HepG2 (cell line): Measurements from ENCODE around the gene MLYCD. TPM values are rescaled to one million over a fixed set of nuclear protein-coding genes. Genes with fewer than 3 reads are reported as not detected.

Experiments used
- AGO2 ChIP-seq: fragments of 200-400 bp; formaldehyde crosslinking; optimal IDR thresholded peaks from 2 replicates; pipeline ENCODE3; 2017; ENCODE audit warnings: mild to moderate bottlenecking, low read depth, low read length, moderate library complexity
- AKAP8 ChIP-seq: sonication (generic); formaldehyde crosslinking; IDR thresholded peaks from 2 replicates; pipeline ENCODE4 v1.5.1; 2020; ENCODE audit warnings: mild to moderate bottlenecking, missing genetic modification reagents
- ATF2 ChIP-seq: sonication (generic); formaldehyde crosslinking; IDR thresholded peaks from 2 replicates; pipeline ENCODE4 v1.4.0; 2020; ENCODE audit warnings: missing genetic modification reagents
- DPF2 ChIP-seq: sonication (generic); formaldehyde crosslinking; IDR thresholded peaks from 2 replicates; pipeline ENCODE4 v1.4.0; 2020; ENCODE audit warnings: mild to moderate bottlenecking, low read depth, missing genetic modification reagents, borderline replicate concordance
- ETS1 ChIP-seq: sonication (generic); formaldehyde crosslinking; IDR thresholded peaks from 2 replicates; pipeline ENCODE4 v1.4.0; 2020; ENCODE audit warnings: missing genetic modification reagents
- HNRNPLL ChIP-seq: fragments of 200-400 bp; formaldehyde crosslinking; IDR thresholded peaks from 2 replicates; pipeline ENCODE4 v1.6.1; 2017; ENCODE audit warnings: mild to moderate bottlenecking, low read depth, low read length; ENCODE audit not compliant: poor library complexity, severe bottlenecking
- JDP2 ChIP-seq: sonication (generic); formaldehyde crosslinking; IDR thresholded peaks from 2 replicates; pipeline ENCODE4 v1.8.1; 2022; ENCODE audit warnings: missing genetic modification reagents, borderline replicate concordance
- MTA3 ChIP-seq: sonication (generic); formaldehyde crosslinking; IDR thresholded peaks from 2 replicates; pipeline ENCODE4 v1.4.0; 2020; ENCODE audit warnings: missing genetic modification reagents
- NFE2L1 ChIP-seq: sonication (generic); formaldehyde crosslinking; IDR thresholded peaks from 2 replicates; pipeline ENCODE4 v1.4.0; 2020; ENCODE audit warnings: missing genetic modification reagents, mild to moderate bottlenecking, borderline replicate concordance
- NR2F6 ChIP-seq, 2 experiments: IDR thresholded peaks; 2 replicates each; pipeline ENCODE4 v1.6.1; 2016; ENCODE audit warnings: antibody characterized with exemption in 1 of 2, mild to moderate bottlenecking in 1 of 2
- PAX8 ChIP-seq: sonication (generic); formaldehyde crosslinking; IDR thresholded peaks from 2 replicates; pipeline ENCODE4 v1.8.0; 2022; ENCODE audit warnings: mild to moderate bottlenecking, missing genetic modification reagents, borderline replicate concordance
- PHF21A ChIP-seq: sonication (generic); formaldehyde crosslinking; IDR thresholded peaks from 2 replicates; pipeline ENCODE4 v1.5.0; 2020; ENCODE audit warnings: mild to moderate bottlenecking, missing genetic modification reagents
- POGZ ChIP-seq: sonication (generic); formaldehyde crosslinking; IDR thresholded peaks from 2 replicates; pipeline ENCODE4 v1.4.0; 2020; ENCODE audit warnings: mild to moderate bottlenecking, missing genetic modification reagents
- PRMT3 ChIP-seq: sonication (generic); formaldehyde crosslinking; IDR thresholded peaks from 2 replicates; pipeline ENCODE4 v1.8.1; 2022; ENCODE audit warnings: low read depth, mild to moderate bottlenecking, moderate library complexity, missing genetic modification reagents, borderline replicate concordance
- SIX1 ChIP-seq: sonication (generic); formaldehyde crosslinking; IDR thresholded peaks from 2 replicates; pipeline ENCODE4 v1.4.0; 2020; ENCODE audit warnings: missing genetic modification reagents, borderline replicate concordance
- SPEN ChIP-seq: sonication (generic); formaldehyde crosslinking; IDR thresholded peaks from 2 replicates; pipeline ENCODE4 v1.5.1; 2020; ENCODE audit warnings: low read depth, mild to moderate bottlenecking, missing genetic modification reagents
- UBTF ChIP-seq: sonication (generic); formaldehyde crosslinking; IDR thresholded peaks from 2 replicates; pipeline ENCODE4 v1.4.0; 2020; ENCODE audit warnings: mild to moderate bottlenecking, missing genetic modification reagents
- YY1 ChIP-seq: IDR thresholded peaks from 2 replicates; pipeline ENCODE4 v1.6.1; 2011; ENCODE audit warnings: low read length, low read depth, moderate library complexity, mild to moderate bottlenecking; ENCODE audit not compliant: insufficient read depth, insufficient replicate concordance
- ZBTB21 ChIP-seq: sonication (generic); formaldehyde crosslinking; IDR thresholded peaks from 2 replicates; pipeline ENCODE4 v1.4.0; 2020; ENCODE audit warnings: missing genetic modification reagents
- ZMYM3 ChIP-seq: sonication (generic); formaldehyde crosslinking; IDR thresholded peaks from 2 replicates; pipeline ENCODE4 v1.5.1; 2020; ENCODE audit warnings: mild to moderate bottlenecking, missing genetic modification reagents
- ZNF180 ChIP-seq: sonication (generic); formaldehyde crosslinking; IDR thresholded peaks from 2 replicates; pipeline ENCODE4 v1.4.0; 2020; ENCODE audit warnings: low read depth, missing genetic modification reagents, borderline replicate concordance
- ZNF205 ChIP-seq: IDR thresholded peaks from 2 replicates; pipeline ENCODE4 v1.6.1; 2018; ENCODE audit warnings: missing biosample characterization, missing genetic modification reagents
- ZNF546 ChIP-seq: sonication (generic); formaldehyde crosslinking; conservative IDR thresholded peaks from 2 replicates; pipeline ENCODE4 v1.8.1; 2023; ENCODE audit warnings: mild to moderate bottlenecking, missing genetic modification reagents
- ZNF660 ChIP-seq: sonication (generic); formaldehyde crosslinking; IDR thresholded peaks from 2 replicates; pipeline ENCODE4 v1.5.1; 2020; ENCODE audit warnings: mild to moderate bottlenecking, low read depth, missing genetic modification reagents, borderline replicate concordance
- ZNF670 ChIP-seq: sonication (generic); formaldehyde crosslinking; IDR thresholded peaks from 2 replicates; pipeline ENCODE4 v1.8.0; 2022; ENCODE audit warnings: mild to moderate bottlenecking, missing genetic modification reagents, borderline replicate concordance
- polyA plus RNA-seq, 8 experiments: library from polyadenylated mRNA; depleted of rRNA in 3 of 8; stranded (reverse) in 7 of 8; unstranded in 1 of 8; fragments of >200 nt; fragmentation: Illumina TruSeq in 4 of 8; extraction: Trizol in 4 of 8; gene quantifications; 2 replicates each; pipeline versions ENCODE4 v1.2.1 to v1.2.3, GENCODE V29; 2011 to 2016; ENCODE audit warnings: low read depth in 4 of 8, missing spikeins in 1 of 8, mixed read lengths in 1 of 8; ENCODE audit not compliant: insufficient read depth in 1 of 8
- total RNA-seq, 5 experiments: library from RNA; depleted of rRNA; stranded (reverse); fragments of >200 nt; fragmentation: Illumina TruSeq; extraction: Trizol; gene quantifications; 2 replicates each; pipeline ENCODE4 v1.2.3, GENCODE V29; 2016; ENCODE audit warnings: low read depth in 1 of 5

MLYCD gene
- total and polyA plus RNA-seq, 2 of the 13 experiments (the other 11 are each of a cell fraction or from before 2014, with no cell fraction given), result 1.8 to 4.0 TPM

- TF ChIP-seq PRMT3 (CRISPR knock-in tag) (no peak), POGZ (CRISPR knock-in tag) (no peak), MTA3 (CRISPR knock-in tag) (no peak), DPF2 (no peak), ZBTB21 (no peak), NFE2L1 (CRISPR knock-in tag) (no peak), SIX1 (CRISPR knock-in tag) (no peak), PAX8 (CRISPR knock-in tag) (no peak), ZNF660 (CRISPR knock-in tag) (no peak), SPEN (no peak), YY1 (peak; percentile 60), AGO2 (no peak), JDP2 (CRISPR knock-in tag) (no peak), PHF21A (peak; percentile 52; the same call in 1 of the 2 replicates), UBTF (CRISPR knock-in tag) (0 out of 2 replicates have a peak, but pooled peaks have one; percentile 35), ZNF546 (no peak), HNRNPLL (peak; percentile 32), ZNF670 (CRISPR knock-in tag) (no peak), AKAP8 (no peak), ZMYM3 (no peak), ZNF180 (no peak), ETS1 (CRISPR knock-in tag) (no peak), NR2F6 (IDR thresholded peaks at IDR 0.05) (no peak), NR2F6 (CRISPR knock-in tag; IDR thresholded peaks at IDR 0.05) (0 out of 2 replicates have a peak, but pooled peaks have one; percentile 53), ZNF205 (CRISPR knock-in tag) (0 out of 2 replicates have a peak, but pooled peaks have one; percentile 33), ATF2 (0 out of 2 replicates have a peak, but pooled peaks have one; percentile 50)
Measured at GRCh38 chr16:83926726-83927397, 27.9 kb downstream of the MLYCD start (continued).
